ENCODE measurements around the gene DUOXA2.

The DUOXA2 gene

GRCh38 chr15:45115312-45115820 lies 1.2 kb downstream of the DUOXA2 start (continued):
- TF ChIP-seq, protein P1, sequence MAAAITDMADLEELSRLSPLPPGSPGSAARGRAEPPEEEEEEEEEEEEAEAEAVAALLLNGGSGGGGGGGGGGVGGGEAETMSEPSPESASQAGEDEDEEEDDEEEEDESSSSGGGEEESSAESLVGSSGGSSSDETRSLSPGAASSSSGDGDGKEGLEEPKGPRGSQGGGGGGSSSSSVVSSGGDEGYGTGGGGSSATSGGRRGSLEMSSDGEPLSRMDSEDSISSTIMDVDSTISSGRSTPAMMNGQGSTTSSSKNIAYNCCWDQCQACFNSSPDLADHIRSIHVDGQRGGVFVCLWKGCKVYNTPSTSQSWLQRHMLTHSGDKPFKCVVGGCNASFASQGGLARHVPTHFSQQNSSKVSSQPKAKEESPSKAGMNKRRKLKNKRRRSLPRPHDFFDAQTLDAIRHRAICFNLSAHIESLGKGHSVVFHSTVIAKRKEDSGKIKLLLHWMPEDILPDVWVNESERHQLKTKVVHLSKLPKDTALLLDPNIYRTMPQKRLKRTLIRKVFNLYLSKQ (tag by site-specific recombination; IDR thresholded peaks at IDR 0.05; ENCODE audit: borderline replicate concordance), result no peak
- no peak for TF ChIP-seq ZNF645 (tag by site-specific recombination; IDR thresholded peaks at IDR 0.05)

- POLR2A ChIA-PET, result no interaction called here
- Histone ChIP-seq H3K9me3 (ENCODE audit: control insufficient read depth, insufficient read depth, low read depth, low read length) (no peaks in the 10 kb centered on the region), H3K4me1 (ENCODE audit: control insufficient read depth, insufficient read depth, low read length) (no peaks in the 10 kb centered on the region), H3K27ac (ENCODE audit: extremely low read depth, low read depth, low read length) (no peak overlapping the region), H3K36me3 (ENCODE audit: control insufficient read depth in 2 of 2, insufficient read depth in 1 of 2, low read length in 2 of 2) (no peaks in the 10 kb centered on the region), H3K4me3 (ENCODE audit: low read depth, low read length) (no peak overlapping the region)
- TF ChIP-seq ZNF521 (tag by site-specific recombination; IDR thresholded peaks at IDR 0.05), result no peak
- no peak for TF ChIP-seq ZNF610 (tag by site-specific recombination; IDR thresholded peaks at IDR 0.05; ENCODE audit: borderline replicate concordance)
- no peak for TF ChIP-seq ZFP41 (tag by site-specific recombination; IDR thresholded peaks at IDR 0.05; ENCODE audit: borderline replicate concordance)
- TF ChIP-seq ZNF302 (tag by site-specific recombination; IDR thresholded peaks at IDR 0.05; ENCODE audit: low read depth), result no peak
- TF ChIP-seq ZNF221 (tag by site-specific recombination; IDR thresholded peaks at IDR 0.05; ENCODE audit: borderline replicate concordance), result no peak
- TF ChIP-seq ZIC2 (tag by site-specific recombination; IDR thresholded peaks at IDR 0.05), result no peak
- no peak for TF ChIP-seq TRIM28 (IDR thresholded peaks at IDR 0.05; ENCODE audit: borderline replicate concordance, low read length)
- TF ChIP-seq HOXC10 (CRISPR knock-in tag; IDR thresholded peaks at IDR 0.05), result no peak
- TF ChIP-seq ZNF157 (tag by site-specific recombination; IDR thresholded peaks at IDR 0.05), result no peak
- TF ChIP-seq, protein P2, sequence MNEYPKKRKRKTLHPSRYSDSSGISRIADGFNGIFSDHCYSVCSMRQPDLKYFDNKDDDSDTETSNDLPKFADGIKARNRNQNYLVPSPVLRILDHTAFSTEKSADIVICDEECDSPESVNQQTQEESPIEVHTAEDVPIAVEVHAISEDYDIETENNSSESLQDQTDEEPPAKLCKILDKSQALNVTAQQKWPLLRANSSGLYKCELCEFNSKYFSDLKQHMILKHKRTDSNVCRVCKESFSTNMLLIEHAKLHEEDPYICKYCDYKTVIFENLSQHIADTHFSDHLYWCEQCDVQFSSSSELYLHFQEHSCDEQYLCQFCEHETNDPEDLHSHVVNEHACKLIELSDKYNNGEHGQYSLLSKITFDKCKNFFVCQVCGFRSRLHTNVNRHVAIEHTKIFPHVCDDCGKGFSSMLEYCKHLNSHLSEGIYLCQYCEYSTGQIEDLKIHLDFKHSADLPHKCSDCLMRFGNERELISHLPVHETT (tag by site-specific recombination; IDR thresholded peaks at IDR 0.05), result no peak
- TF ChIP-seq REPIN1 (tag by site-specific recombination; IDR thresholded peaks at IDR 0.05; ENCODE audit: low read depth), result no peak
- TF ChIP-seq TSHZ1 (tag by site-specific recombination; IDR thresholded peaks at IDR 0.05; ENCODE audit: borderline replicate concordance), result no peak
- CTCF ChIA-PET, result interaction anchor here (0.7 kb wide), 1 partner anchor 23 kb away, joined by 3 read pairs; no protein-coding TSS in a partner anchor
Measured at GRCh38 chr15:45116006-45116481, 1.9 kb downstream of the DUOXA2 start.

Data from HEK293 (cell line).